ENCODE results near the gene S1PR5.
A peak's percentile ranks its signal among the peaks of the same experiment; 100 is the strongest.
"Not testable (repeated sequence)": the region's sequence is repeated elsewhere in the genome, so short reads cannot be mapped to it uniquely, and the experiment has no call there.

The S1PR5 gene, protein sequence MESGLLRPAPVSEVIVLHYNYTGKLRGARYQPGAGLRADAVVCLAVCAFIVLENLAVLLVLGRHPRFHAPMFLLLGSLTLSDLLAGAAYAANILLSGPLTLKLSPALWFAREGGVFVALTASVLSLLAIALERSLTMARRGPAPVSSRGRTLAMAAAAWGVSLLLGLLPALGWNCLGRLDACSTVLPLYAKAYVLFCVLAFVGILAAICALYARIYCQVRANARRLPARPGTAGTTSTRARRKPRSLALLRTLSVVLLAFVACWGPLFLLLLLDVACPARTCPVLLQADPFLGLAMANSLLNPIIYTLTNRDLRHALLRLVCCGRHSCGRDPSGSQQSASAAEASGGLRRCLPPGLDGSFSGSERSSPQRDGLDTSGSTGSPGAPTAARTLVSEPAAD

GRCh38 chr19:10517361-10517759 lies at the start of gene S1PR5:
Gene S1PR5 (minus strand): TSS chr19:10517447. CDS start chr19:10515011, 2,436 bp downstream.
- DNase-seq, result peak; percentile 29

- DNase-seq, result peak; percentile 56
These were observed 49.6 kb upstream of the S1PR5 start for GRCh38 chr19:10566658-10567410.

DNA sequence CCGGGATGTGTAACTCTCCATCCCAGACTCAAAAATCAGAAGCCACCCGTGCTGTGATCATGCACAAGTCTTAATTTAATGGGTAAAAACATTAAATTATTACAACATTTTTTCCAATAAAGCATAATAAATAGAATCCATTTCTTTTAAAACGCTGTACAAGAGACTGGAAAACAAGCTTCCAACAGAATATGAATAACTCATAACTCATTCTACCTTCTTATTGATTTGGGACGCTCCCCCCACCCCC lies 49.1 kb upstream of the S1PR5 start:
- DNase-seq, result no peak

- DNase-seq, result peak; percentile 99
These were observed 48.5 kb upstream of the S1PR5 start, which contains the start of gene KRI1 for GRCh38 chr19:10565567-10566407. Gene KRI1 (minus strand): TSS chr19:10566010. CDS start chr19:10565999, 11 bp downstream.

DNA sequence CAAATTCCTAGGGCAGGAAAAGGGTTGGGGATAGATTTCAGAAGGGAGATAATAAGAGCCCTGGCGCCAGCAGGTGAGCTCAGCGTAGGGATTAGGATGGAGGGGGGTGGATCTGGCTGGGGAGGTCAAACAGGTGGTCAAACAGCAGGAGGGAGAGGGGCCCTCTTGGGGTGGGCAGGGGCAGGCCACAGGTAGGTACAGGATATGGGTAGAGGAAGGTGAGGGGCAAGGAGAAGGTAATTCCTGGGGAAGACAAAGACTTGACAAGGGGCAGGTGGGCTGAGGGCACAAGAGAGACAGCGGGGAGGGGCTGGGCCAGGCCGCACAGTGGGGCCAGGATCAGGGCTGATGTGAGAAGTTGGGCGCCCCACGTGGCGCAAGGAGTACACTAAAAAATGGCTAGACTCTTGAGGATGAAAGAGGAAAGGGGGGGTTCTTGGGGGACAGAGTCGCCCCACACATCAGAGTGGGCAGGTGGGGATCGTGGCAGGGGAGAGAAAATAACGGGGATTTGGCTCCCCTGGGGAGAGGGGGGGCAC lies 47.9 kb upstream of the S1PR5 start:
- DNase-seq, result peak; percentile 67

GRCh38 chr19:10562609-10563008 lies 45.4 kb upstream of the S1PR5 start:
- no peak for DNase-seq

GRCh38 chr19:10560154-10560553 lies 42.9 kb upstream of the S1PR5 start:
- DNase-seq, result no peak

DNA sequence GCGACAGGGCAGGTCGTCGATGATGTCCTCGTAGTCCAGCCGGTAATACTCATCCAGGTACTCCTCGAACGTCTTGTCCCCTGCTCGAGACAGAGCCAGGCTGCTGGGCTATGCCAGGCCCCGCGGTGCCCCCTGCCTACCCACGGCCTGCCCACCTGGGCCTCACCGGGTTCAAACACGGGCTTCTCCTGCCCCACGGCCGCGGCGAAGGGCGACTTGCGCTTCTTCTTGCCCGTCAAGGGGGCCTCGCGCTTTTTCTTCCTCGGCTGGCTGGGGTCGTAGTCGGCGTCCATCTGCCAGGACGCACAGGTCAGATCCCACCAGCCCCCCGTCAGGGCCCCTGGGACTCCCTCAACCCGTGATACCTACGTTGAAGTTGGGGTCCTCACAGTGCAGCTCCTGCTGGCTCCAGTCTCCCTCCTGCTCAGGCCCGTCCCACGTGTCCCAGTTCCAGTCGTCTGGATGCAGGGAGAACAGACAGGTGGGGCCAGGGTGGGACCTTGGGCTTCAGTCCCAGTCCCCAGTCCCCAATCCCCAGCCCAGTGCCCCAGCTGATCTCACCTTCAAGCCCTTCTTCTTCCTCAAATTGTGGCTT lies 40.5 kb upstream of the S1PR5 start:
- DNase-seq, result no peak

GRCh38 chr19:10555610-10555973 lies 38.3 kb upstream of the S1PR5 start:
- DNase-seq, result no peak

- no peak for DNase-seq
These were observed 37.7 kb upstream of the S1PR5 start for GRCh38 chr19:10554760-10555609.

DNA sequence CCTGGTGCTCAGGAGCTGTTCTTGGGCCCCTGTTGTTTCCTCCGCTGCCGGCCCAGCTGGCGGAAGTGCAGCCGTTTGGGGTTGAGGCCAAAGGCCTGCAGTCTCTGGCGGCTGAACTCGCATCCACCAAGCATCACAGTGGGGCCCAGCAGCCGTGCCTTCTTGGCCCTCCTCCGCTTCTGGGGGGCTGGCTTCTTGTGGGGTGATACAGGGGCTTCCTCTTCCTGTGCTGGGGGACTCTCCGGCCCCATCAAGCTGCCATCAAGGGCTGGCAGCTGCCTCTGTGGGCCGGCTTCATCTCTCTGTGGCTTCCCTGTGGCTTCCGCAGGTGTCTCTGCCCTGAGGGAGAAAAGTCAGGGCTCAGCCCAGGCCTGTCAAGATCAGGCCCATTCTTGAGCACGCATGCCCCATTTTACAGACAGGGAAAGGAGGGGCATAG lies 36.7 kb upstream of the S1PR5 start:
- peak; percentile 64 for DNase-seq

GRCh38 chr19:10553087-10553667 lies 35.9 kb upstream of the S1PR5 start:
- DNase-seq, result no peak

DNA sequence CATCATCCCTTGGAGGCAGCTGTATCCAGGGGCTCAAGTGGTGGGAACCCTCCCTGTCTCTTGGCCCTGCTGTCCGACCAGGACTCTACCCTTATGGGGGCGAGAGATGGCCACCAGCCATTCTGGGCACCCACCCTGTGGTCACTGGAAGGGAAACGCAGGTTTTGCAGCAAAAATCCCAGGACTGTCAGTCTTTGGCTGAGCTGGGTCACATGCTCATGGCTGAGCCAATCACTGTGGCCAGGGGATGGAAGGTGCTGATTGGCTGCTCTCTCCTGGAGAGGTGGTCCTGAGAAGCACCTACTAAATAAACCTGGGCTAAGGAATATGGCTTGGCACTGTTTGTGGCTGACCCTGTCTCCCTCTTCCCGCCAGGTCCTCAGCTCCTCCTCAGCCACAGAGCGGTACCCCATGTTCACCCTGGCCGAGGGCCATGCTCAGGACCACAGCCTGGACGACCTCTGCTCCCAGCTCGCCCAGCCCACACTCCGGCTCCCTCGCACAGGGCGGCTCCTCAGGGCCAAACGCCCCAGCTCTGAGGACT lies 35.3 kb upstream of the S1PR5 start:
- no peak for DNase-seq

GRCh38 chr19:10551698-10552301 lies 34.6 kb upstream of the S1PR5 start:
- peak; percentile 47 for DNase-seq

GRCh38 chr19:10551006-10551405 lies 33.8 kb upstream of the S1PR5 start:
- not testable (repeated sequence) for DNase-seq

- DNase-seq, result no peak
These were observed 33.1 kb upstream of the S1PR5 start for GRCh38 chr19:10550336-10550735.

DNA sequence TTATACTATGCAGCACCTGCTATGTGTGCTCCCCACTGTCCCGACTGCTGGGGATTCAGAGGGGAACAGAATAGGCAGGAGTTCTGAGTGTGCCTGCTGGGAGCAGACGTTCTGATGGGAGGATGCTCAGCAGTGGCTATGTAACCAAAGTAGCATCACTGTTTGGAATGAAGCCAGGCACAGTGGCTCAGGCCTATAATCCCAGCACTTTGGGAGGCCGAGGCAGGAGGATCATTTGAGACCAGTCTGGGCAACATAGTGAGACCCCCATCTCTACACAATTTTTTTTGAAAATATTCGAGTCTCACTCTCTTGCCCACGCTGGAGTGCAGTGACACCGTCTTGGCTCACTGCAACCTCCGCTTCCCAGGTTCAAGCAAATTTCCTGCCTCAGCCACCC lies 32.5 kb upstream of the S1PR5 start:
- DNase-seq, result no peak

DNA sequence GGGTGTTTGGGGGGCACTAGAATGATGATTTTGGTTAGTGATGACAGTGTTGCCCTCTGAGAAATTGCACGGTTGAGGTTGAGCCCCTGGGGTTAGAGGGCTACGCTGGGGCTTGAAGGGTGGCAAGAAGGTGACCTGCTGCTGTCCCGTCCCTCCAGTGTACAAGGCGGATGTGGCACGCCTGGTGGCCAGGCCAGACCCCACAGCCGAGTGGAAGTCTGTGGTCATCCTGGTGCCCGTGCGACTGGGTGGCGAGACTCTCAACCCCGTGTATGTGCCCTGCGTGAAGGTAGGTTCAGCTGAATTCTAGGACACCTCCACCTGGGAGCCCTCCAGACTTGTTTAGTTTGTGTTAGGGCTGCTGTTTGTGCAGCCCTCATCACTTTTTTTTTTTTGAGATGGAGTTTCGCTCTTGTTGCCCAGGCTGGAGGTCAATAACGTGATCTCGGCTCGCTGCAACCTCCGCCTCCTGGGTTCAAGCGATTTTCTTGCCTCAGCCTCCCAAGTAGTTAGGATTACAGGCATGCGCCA lies 31.6 kb upstream of the S1PR5 start:
- no peak for DNase-seq

- DNase-seq, result no peak
These were observed 29.6 kb upstream of the S1PR5 start for GRCh38 chr19:10546817-10547216.

DNA sequence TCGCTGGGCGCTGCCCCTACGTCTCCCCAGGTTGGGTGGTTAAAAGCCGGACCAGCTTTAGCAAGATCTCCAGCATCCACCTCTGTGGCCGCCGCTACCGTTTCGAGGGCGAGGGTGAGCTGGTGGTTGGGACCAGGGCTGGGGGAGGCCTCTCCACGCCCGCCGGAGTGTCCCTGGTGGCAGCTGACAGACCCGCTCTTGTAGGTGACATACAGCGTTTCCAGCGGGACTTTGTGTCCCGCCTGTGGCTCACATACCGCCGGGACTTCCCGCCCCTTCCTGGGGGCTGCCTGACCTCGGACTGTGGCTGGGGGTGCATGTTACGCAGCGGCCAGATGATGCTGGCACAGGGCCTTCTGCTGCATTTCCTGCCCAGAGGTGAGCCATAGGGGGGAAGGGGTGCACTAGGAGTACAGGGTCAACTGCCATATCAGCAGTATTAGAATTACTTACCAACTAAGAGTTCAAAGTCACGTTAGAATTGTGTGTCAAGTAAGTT lies 27.6 kb upstream of the S1PR5 start:
- no peak for DNase-seq
